Chondrocyte (in vitro differentiated cells): Measurements from ENCODE around the gene SCARB1. TPM values are rescaled to one million over a fixed set of nuclear protein-coding genes. Genes with fewer than 3 reads are reported as not detected.
A peak's percentile ranks its signal among the peaks of the same experiment; 100 is the strongest.

Source experiments
- DNase-seq: peaks from one replicate; pipeline ENCODE4 v3.0.0; 2021; ENCODE audit warnings: mixed read lengths, low spot score
- H3K27ac Mint-ChIP-seq: one replicate; pipeline ENCODE4 v1.8.0; 2021; ENCODE audit warnings: mild to moderate bottlenecking, moderate library complexity, mixed read lengths; ENCODE audit not compliant: unreplicated experiment
- H3K27me3 Mint-ChIP-seq: 2 replicates; pipeline ENCODE4 v1.8.0; 2021; ENCODE audit warnings: low read depth, mixed read lengths
- H3K36me3 Mint-ChIP-seq: 2 replicates; pipeline ENCODE4 v1.8.0; 2021; ENCODE audit warnings: low read depth, mixed read lengths
- H3K4me1 Mint-ChIP-seq: 2 replicates; pipeline ENCODE4 v1.8.0; 2021; ENCODE audit warnings: low read depth, mild to moderate bottlenecking, mixed read lengths
- H3K4me3 Mint-ChIP-seq: one replicate; pipeline ENCODE4 v1.8.0; 2021; ENCODE audit warnings: mild to moderate bottlenecking, moderate library complexity, mixed read lengths; ENCODE audit not compliant: unreplicated experiment
- H3K9me3 Mint-ChIP-seq: 2 replicates; pipeline ENCODE4 v1.8.0; 2021; ENCODE audit warnings: low read depth, mixed read lengths
- CTCF ChIP-seq: fragments of 200-600 bp; sonication (generic); IDR thresholded peaks from 2 replicates; pipeline ENCODE4 v1.5.0; 2021; ENCODE audit warnings: antibody characterized with exemption, mild to moderate bottlenecking, moderate library complexity
- total RNA-seq: library from RNA; stranded (reverse); gene quantifications from 3 replicates; pipeline ENCODE4 v1.2.1, GENCODE V29; 2021

The SCARB1 gene
- total RNA-seq, 1 donor from 2014 or later, result 20.1 TPM

- Mint-ChIP-seq H3K27me3 (no peaks in the 10 kb centered on the region), H3K4me1 (peaks cover 27% of the 10 kb centered on the region), H3K9me3 (no peaks in the 10 kb centered on the region), H3K4me3 (peak overlapping the region; percentile 72), H3K27ac (no peak overlapping the region), H3K36me3 (no peaks in the 10 kb centered on the region)
- DNase-seq, result no peak
- no peak for TF ChIP-seq CTCF
Observed at GRCh38 chr12:124862768-124863415, 772 bp downstream of the SCARB1 start.

GRCh38 chr12:124861898-124862676 is 1.6 kb downstream of the SCARB1 start:
- Mint-ChIP-seq H3K36me3 (no peaks in the 10 kb centered on the region), H3K27me3 (no peaks in the 10 kb centered on the region), H3K4me3 (no peak overlapping the region), H3K9me3 (no peaks in the 10 kb centered on the region), H3K27ac (peak overlapping the region; percentile 63), H3K4me1 (peaks cover 27% of the 10 kb centered on the region)
- TF ChIP-seq CTCF, result no peak
- DNase-seq, result no peak

- no peak overlapping the region for H3K4me3 Mint-ChIP-seq
- H3K27me3 Mint-ChIP-seq, result no peaks in the 10 kb centered on the region
- no peaks in the 10 kb centered on the region for H3K36me3 Mint-ChIP-seq
- no peaks in the 10 kb centered on the region for H3K9me3 Mint-ChIP-seq
- peaks cover 28% of the 10 kb centered on the region for H3K4me1 Mint-ChIP-seq
- H3K27ac Mint-ChIP-seq, result peak overlapping the region; percentile 63
- no peak for TF ChIP-seq CTCF
- no peak for DNase-seq
Observed at GRCh38 chr12:124861492-124861891, 2.2 kb downstream of the SCARB1 start.

GRCh38 chr12:124857921-124858461 is 5.7 kb downstream of the SCARB1 start:
- Mint-ChIP-seq H3K4me1 (peaks cover 25% of the 10 kb centered on the region), H3K4me3 (no peak overlapping the region), H3K9me3 (no peaks in the 10 kb centered on the region), H3K36me3 (no peaks in the 10 kb centered on the region), H3K27ac (no peak overlapping the region), H3K27me3 (no peaks in the 10 kb centered on the region)
- no peak for TF ChIP-seq CTCF
- DNase-seq, result no peak

GRCh38 chr12:124856842-124857178 is 6.9 kb downstream of the SCARB1 start:
- TF ChIP-seq CTCF, result no peak

More at GRCh38 chr12:124856842-124857178, 6.9 kb downstream of the SCARB1 start:
- Mint-ChIP-seq H3K9me3 (no peaks in the 10 kb centered on the region), H3K4me3 (no peak overlapping the region), H3K27me3 (no peaks in the 10 kb centered on the region), H3K27ac (no peak overlapping the region), H3K36me3 (no peaks in the 10 kb centered on the region), H3K4me1 (peaks cover 17% of the 10 kb centered on the region)
- DNase-seq, result no peak
